Heart left ventricle (tissue), 13 donors: Measurements from ENCODE around the gene ARSB.

Experiments
- POLR2A ChIP-seq, 2 donors: fragments of 450-650 bp; IDR thresholded peaks; one replicate each; pipeline ENCODE4 v1.6.1; 2017; ENCODE audit warnings: antibody characterized with exemption in 2 of 2, mild to moderate bottlenecking in 2 of 2, moderate library complexity in 2 of 2
- TF ChIP-seq, protein P1 (sequence below), 12 donors: fragments of 200-600 bp; sonication (generic) in 4 of 12; IDR thresholded peaks; one replicate each; pipeline versions ENCODE4 v1.5.0 to v1.8.0; 2018 to 2022; ENCODE audit warnings: antibody characterized with exemption in 12 of 12, mild to moderate bottlenecking in 5 of 12
- donor health status: ischemic (EF 13 %, LVEDD 7.1; RV severe dilation, severe dysfunction).
- donor health status: DM: no; HTN: yes; CAD: no.
- donor health status: DM: no; HTN: no; CAD: no.
- donor health status: ischemic (EF 25% LVEDD 6.9; RV normal size, moderate dysfunction).
- donor health status: ischemic (EF 25% LVEDD 5.7; RV mildly dilated, moderate dysfunction).
- donor health status: ischemic (EF 35%, LVEDD 5.7; RV mildly dilated, moderate dysfunction).
- donor health status: nonischemic (EF 11% LVEDD 7.7; RV severe dilation, severe dysfunction).
- donor health status: DM: yes; HTN: yes; CAD: no.
- donor health status: PGD.
- donor health status: ischemic (EF 29% LVEDD 5.4; RV normal size, mild dysfunction).
- donor health status: nonischemic (EF 23%, LVEDD 6.1; RV moderate dilation, normal function).

- TF ChIP-seq, protein P1, sequence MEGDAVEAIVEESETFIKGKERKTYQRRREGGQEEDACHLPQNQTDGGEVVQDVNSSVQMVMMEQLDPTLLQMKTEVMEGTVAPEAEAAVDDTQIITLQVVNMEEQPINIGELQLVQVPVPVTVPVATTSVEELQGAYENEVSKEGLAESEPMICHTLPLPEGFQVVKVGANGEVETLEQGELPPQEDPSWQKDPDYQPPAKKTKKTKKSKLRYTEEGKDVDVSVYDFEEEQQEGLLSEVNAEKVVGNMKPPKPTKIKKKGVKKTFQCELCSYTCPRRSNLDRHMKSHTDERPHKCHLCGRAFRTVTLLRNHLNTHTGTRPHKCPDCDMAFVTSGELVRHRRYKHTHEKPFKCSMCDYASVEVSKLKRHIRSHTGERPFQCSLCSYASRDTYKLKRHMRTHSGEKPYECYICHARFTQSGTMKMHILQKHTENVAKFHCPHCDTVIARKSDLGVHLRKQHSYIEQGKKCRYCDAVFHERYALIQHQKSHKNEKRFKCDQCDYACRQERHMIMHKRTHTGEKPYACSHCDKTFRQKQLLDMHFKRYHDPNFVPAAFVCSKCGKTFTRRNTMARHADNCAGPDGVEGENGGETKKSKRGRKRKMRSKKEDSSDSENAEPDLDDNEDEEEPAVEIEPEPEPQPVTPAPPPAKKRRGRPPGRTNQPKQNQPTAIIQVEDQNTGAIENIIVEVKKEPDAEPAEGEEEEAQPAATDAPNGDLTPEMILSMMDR (IDR thresholded peaks at IDR 0.05) = no peak
- no peak for TF ChIP-seq POLR2A (IDR thresholded peaks at IDR 0.05)
Observed at GRCh38 chr5:78821536-78822021, 163.5 kb downstream of the ARSB start.
